Inferior parietal cortex (tissue), 1 donor: ENCODE results near the gene RLN3.
A peak's percentile ranks its signal among the peaks of the same experiment; 100 is the strongest.
"Not testable (repeated sequence)": the region's sequence is repeated elsewhere in the genome, so short reads cannot be mapped to it uniquely, and the experiment has no call there.

Experiments
- DNase-seq: peaks from one replicate; pipeline ENCODE4 v3.0.0-alpha.2; 2016; ENCODE audit errors: extremely low spot score

RLN3 gene

DNA sequence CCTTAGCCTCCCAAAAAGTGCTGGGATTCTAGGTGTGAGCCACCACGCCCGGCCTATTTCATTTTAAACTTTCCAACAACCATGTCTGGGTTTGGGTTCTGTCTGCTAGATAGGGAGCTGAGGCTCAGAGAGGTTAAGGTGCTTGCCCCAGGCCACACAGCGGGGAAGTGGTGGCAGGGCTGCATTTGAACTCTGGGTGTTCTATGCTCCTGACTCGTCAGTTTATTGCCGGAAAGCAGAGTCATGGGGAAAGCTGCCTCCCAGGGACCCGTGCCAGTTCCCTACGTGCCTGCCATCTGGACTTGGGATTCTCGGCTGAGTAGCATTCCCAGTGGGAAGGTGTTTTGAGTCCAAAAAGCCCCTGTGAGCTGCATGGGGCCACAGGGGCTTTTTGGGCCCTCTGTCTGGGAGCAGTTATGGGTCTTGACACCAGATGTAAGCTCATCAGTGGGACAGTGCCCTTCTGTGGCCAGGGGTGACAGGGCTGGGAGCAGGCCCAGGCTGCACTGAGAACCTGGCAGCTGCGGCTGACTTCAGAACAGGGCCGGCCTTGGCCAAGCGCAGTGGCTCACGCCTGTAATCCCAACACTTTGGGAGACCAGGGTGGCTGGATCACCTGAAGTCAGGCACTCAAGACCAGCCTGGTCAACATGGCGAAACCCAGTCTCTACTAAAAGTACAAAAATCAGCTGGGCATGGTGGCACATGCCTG is 32.8 kb upstream of the RLN3 start:
- peak; percentile 27 for DNase-seq

DNA sequence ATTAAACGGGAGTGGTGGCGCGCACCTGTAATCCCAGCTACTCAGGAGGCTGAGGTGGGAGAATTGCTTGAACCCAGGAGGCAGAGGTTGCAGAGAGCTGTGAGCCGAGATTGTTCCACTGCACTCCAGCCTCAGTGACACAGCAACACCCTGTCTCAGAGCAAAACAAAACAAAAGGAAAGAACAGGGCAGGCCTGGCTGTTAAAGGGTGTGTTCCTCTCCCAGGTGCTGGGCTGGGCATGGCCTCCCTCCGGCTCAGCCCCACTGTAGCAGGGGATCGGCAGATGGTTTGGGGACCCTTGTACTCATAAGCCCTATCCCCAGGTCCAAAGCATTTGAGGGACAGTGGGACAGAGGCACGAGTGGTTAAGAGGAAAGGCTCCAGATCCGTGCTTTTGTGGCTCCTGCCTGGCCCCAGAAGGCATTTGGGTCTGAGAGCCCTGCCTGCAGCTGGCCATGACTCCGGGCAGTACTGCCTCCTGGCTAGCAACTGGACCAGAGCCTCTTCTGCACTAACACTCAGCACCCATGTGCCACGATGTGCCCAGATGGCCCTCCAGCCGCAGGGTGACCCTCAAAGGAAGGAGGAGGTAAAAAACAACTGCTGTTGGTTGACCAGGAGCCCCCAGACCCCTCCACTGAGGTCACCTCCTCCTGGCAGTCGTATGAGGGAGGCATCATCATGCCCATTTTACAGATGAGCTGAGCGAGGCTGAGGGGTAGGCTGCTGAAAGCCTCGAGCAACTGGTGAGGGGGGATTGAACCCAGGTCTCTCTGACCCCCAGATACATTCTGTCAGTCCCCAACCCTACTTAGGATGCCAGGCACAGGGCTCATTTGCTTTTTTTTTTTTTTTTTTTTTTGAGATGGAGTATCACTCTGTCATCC is 31.8 kb upstream of the RLN3 start:
- no peak for DNase-seq

DNA sequence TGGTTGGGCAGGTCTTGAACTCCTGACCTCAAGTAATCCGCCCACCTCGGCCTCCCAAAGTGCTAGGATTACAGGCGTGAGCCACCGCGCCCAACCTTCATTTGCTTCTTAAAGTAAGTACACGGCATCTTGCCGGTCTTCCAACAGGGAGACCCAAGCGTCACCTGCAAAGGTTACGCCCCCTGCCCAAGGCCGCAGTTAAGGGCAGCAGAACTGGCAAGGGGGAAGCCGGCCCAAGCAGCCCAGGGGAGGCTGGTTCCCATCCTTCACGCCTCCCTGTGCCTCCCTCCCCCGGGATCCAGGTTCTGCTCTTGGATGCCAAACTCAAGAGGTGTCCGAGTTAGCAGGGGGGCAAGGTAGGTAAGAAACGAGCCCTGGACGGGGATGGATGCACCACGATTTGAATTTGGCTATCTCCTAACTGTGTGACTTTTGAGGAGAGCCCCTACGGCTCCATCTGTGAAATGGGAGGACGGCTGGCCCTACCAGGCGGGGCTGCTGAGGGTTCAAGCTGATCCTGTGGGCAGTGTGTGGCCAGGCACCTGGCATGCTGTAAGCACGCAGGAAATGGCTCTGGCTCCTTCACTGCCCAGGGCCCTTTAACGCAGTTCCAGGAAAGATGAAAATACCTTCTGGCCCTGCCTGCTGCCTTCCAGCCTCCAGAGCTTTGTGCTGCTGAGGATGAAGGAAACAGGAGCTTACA is 30.9 kb upstream of the RLN3 start:
- DNase-seq: no peak

DNA sequence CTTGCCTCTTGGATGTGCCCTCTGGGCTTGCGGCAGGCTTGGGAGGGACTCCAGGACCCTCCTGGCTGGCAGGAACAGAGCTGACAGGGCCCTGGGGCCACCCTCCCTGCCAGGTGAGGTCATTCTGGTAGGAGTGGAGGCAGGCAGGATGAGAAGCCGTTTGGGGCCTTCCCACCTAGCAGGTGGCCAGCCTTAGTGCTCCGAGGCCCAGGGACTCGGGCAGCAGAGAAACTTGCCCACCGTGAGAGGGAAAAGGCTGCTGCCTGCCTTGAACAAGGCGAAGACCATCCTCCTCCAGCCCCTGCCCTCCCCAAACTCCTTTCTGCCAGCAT is 30.4 kb upstream of the RLN3 start:
- DNase-seq: no peak

DNA sequence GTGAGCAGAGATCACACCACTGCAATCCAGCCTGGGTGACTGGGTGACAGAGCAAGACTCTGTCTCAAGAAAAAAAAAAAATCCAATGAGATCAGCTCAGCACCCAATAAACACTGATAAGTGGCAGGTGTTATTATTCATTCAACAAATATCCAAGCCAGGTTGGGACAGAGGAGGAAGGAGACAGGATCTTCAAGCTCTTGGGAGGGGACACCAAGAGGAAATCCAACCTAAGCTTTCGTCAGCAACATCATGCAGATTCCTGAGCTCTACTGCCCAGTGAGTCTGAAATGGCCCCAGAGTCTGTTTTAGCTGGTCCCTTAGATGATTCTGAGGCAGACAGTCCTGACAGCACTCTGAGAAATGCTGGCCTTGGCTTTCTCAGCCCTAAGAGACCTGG is 29.5 kb upstream of the RLN3 start:
- no peak for DNase-seq

DNA sequence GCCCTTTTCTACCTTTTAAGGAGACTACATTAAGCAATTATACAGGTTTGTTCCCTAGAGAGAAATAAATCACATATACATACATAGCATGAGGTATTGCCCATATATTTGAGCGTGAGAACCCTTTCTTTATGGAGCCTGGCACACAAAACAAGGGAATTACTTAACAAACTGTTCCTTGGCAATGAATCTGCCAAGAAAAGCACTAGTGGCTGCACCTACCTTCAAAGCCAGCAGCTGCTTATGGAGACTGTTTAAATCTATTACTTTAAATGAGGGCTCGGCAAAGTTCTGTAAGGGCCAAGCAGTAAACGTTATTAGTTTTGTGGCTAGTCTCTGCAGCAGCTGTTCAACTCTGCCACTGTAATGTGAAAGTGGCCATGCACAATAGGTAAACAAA is 28.9 kb upstream of the RLN3 start:
- DNase-seq: no peak

DNA sequence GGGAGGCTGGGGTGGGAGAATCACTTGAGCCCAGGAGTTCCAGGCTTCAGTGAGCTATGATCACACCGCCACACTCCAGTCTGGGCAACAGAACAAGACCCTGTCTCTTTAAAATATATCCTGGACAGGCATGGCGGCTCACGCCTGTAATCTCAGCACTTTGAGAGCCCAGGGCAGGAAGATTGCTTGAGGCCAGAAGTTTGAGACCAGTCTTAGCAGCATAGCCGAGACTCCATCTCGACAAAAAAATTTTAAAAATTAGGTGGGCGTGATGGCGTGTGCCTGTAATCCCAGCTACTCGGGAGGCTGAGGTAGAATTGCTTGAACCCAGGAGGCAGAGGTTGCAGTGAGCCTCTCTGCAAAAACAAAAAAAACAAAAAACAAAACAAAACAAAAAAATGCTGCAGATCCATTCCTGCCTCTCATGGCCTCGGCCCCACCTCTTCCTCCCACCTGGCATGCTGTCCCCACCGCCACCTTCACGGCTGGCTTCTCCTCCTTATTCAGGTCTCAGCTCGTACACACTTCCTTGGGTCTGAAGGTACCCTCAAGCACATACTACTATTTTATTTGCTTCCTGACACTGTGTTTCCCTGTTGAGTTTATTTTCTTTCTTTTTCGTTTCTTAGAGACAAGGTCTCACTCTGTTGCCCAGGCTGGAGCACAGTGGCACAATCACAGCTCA is 27.1 kb upstream of the RLN3 start:
- DNase-seq: no peak

DNA sequence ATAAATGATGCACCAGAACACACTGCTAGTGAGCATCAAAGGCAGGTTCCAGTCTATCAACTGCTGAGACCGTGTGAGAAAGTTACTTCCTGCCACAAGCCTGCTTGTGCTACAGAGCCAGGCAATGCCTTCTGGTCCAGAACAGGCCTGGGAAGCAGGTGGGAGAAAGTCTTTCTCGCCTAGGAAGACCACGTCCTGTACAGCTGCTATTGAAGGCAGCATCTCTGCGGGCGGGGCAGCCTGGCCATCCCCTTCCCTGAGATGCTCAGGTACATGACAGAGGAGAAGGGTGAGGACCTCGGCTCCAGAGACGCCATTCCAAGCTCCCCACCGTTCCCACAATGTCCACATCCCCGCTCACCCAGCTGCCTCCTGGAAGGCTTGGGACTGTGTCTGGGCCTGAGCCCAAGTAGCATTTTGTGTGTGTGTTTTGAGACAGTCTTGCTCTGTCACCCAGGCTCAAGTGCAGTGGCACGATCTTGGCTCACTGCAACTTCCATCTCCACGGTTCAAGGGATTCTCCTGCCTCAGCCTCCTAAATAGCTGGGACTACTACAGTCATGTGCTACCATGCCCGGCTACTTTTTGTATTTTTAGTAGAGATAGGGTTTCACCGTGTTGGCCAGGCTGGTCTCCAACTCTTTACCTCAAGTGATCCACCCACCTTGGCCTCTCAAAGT is 25.2 kb upstream of the RLN3 start:
- DNase-seq: no peak

DNA sequence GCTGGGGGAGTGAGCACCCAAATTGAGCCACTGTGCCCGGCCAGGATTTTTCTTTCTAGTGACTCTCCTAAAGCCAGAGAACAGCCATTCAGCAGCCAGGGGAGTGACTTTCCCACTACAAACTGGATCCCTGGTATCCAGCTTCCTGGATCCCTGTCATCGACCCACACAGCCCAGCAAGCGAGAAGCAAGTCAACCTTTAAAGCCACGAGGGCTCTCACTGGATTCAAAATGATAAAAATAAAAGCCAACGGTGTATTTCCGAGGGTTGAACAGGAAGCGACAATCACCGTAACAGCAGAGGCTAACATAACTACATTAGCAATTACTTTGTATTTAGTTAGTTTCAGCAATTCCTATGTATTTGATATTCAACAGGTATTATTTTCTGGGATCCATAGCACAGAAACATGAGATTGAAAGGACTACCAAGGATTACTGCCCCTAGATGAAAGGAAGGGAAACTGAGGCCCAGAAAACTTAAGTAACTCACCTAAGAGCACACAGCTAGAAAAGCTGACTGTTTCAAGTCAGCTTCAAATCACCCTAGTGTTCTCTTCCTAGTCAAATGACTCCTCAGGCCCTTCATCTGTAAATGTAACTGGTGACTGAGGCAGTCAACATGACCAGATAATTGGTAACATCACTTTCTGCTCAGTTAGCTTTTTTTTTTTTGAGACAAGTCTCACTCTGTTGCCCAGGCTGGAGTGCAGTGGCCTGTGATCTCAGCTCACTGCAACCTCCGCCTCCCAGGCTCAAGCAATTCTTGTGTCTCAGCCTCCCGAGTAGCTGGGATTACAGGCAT is 24.5 kb upstream of the RLN3 start:
- no peak for DNase-seq

DNA sequence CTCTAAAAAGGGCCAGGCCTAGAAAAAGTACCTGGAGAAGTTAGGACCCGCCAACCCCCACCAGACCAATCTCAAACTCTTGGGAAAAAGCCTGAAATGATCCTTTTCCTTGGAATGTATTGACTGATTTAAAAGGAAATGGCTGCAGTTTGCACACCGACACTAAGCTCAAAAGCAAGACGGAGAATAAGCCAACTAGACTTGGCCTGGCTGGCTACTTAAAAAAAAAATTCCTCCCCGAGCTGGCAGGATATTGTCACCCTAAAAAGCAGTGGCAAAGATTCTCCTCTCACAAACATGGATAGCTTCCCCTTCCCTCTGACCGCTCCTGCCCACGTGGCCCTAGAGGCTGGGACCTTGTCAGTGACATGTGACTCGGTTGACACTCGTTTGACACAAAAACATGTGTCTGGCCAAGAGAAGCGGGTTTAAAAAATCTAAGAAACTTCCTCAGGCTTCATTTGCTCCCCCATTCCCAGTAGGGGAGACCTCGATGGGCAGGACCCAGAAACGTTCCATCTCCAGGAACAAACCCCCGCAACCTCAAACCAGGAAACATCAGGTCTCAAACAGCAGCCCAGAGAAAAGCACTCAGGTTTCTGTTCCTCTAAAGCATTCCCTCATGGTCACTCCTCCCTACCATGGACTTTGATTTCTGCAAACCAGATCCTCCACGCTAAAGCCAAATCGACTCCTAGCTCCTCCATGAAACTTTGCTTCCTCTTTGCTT is 23.2 kb upstream of the RLN3 start:
- peak; percentile 63 for DNase-seq

DNA sequence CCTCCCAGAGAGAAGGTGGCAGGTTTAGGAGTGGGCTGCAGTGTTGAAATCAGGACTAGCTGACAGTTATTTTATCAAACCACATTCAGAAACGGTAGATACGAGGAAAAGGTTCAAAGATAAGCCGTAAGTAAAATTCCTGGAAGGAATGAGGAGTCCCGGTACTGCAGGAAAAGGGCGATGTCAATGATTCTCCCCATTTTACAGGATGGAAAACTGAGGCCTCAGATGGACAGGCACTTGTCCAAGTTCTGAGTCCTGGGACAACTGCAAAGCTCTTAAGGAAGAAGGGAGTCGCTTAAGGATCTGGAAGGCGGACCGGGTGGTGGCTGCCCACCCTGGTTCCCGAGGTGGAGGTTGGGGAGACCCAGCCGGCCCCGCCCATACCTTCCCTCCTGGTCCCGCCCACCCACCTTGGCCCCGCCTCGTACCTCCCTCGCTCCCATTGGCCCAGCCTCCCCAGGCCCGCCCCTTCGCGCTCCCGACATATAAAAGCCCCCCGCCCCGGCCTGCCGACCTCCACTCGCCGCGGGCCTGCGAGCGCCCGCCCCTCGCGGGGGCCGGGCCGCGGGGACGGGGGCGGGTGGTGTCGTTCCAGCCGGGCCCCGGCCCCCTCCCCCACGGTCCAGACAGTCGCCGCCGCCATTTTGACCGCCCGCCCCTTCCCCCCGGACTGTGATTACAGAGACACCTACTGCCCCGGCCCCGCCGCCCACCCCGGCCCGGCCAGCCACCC is 22.4 kb upstream of the RLN3 start:
- DNase-seq: peak; percentile 33

DNA sequence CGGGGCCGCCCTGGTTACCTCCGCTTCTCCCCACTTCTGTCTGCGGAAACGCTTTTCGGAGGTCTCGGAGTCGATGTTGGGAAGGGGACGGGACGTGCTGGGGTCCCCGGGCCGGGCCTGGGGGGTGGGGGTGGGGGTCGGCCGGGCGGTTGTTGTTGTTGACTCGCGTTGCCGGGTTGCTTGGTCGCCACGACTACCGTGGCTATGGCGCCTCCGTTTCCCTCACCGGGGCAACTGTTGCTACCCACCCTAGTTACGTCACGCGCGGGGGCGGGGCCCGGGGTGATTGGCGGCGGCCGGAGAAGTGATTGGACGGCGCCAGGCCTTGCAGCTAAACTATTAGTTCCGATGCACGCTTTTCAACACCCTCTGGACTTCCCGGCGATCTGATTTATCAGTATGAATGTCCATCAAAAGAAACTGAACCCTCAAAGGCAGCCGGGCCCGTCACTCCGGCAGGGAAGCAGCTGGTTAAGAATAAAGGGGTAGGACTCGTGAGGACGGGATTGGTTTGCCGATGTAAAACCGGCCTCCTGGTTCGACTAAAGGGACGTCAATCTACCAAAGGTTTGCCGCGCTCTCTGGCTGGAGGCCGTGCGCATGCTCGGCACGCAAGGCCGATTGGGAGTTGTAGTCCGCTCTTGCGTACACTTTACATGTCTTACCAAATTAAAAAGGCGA is 21.7 kb upstream of the RLN3 start, which contains the start of gene RFX1:
Gene RFX1, minus strand, starts transcription at position 236 of the 681 bp plus-strand sequence. CDS start 12,477 bp downstream, outside the sequence.
- peak; percentile 100 for DNase-seq

DNA sequence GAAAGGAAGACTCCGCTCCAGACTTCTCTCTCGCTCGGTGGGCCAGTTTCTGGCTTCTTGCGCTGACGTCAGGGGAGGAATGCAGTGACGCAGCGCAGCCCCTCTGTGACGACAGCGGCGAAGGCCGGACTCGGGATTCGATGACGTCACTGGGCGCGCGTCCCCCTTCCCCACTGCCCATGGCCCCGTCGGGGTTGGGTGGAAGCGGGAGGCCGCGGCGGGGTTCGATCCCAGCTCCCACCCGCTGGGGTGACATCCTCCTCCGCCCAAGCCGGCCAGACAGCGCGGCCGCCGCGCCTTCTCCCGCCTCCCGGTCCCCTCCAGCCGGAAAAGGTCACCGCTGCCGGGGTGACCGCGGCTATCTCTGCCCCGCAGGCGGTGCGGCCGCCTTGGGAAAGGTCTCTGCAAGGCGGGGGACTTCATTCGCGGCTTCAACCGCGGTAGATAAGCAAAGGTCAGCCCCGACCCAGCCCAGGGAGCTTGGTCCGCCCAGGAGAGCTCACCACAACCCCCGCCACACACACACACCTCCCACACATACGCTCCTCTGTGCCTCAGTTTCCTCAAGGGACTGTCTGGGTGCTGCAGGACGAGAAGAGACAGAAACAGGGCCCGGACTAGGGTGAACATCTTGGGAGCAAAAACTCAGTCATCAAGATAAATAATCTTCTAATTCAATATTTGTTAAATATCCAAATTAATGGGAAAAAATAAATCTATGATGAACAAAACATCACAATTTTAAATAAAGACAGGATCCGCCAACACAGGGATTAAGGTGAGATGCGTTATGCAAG is 21.0 kb upstream of the RLN3 start:
- DNase-seq: no peak

DNA sequence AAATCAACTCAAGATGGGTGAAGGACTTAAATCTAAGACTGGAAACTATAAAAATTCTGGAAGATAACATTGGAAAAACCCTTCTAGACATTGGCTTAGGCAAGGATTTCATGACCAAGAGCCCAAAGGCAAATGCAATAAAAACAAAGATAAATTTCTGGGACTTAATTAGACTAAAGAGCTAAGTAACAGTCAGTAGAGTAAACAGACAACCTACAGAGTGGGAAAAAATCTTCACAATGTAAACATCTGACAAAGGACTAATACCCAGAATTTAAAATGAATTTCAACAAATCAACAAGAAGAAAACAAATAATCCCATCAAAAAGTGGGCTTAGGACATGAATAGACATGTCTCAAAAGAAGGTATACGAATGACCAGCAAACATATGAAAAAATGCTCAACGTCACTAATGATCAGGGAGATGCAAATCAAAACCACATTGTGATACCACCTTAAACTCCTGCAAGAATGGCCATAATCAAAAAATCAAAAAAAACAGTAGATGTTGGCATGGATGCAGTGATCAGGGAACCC is 15.5 kb upstream of the RLN3 start:
- no peak for DNase-seq

DNA sequence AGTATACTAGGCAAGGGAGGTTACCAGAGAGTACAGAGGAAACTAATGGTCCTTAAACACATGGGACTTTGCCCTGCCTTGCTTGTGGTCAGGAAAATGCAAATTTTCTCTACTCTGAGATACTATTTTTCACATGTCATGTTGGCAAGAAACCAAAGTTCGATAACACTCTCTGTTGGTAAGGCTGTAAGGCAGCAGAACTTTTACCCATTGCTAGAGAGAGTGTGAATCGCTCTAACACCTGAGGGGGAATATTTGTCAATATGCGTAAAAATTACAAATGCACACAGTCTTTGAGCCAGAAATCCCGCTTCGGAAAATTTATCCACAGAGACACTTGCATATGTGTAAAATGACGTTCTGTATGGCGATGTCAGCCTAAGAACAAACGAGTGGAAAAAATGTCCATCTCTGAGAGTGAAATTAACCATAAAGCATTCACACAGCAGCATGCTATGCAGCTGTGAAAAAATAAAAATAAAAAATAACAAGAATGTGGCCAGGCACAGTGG is 12.4 kb upstream of the RLN3 start:
- DNase-seq: no peak

DNA sequence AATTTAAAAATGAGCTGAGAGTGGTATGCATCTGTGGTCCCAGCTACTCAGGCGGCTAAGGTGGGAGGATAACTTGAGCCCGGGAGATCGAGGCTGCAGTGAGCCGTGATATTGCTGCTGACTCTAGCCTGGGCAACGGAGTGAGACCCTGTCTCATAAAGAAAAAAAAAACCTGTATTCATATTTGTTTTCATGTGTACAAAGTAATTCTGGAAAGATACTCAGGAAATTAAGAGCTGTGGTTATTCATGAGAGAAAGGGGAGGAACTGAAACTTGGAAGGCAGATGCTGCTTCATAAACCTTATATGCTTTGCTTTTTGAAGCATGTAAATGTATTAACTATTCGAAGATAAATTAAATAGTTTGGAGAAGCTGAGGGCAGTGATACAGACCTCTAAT is 8.8 kb upstream of the RLN3 start:
- DNase-seq: no peak

DNA sequence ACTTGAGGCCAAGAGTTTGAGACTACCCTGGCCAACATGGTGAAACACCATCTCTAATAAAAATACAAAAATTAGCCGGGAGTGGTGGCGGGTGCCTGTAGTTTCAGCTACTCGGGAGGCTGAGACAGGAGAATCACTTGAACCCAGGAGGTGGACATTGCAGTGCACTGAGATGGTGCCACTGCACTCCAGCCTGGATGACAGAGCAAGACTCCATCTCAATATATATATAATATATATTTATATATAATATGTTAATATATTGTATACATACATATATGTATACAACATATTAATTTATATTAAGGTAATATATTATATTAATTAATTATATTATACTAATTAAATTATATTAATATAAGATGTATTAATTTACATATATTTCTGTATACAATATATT is 8.2 kb upstream of the RLN3 start:
- DNase-seq: not testable (repeated sequence)
